Heart left ventricle (tissue), 13 donors: Measurements from ENCODE around the gene POLR2J2.
"Not testable (repeated sequence)": the region's sequence is repeated elsewhere in the genome, so short reads cannot be mapped to it uniquely, and the experiment has no call there.

Source experiments
- POLR2A ChIP-seq, 2 donors: fragments of 450-650 bp; IDR thresholded peaks; one replicate each; pipeline ENCODE4 v1.6.1; 2017; ENCODE audit warnings: antibody characterized with exemption in 2 of 2, mild to moderate bottlenecking in 2 of 2, moderate library complexity in 2 of 2
- TF ChIP-seq, protein P1 (sequence below), 12 donors: fragments of 200-600 bp; sonication (generic) in 4 of 12; IDR thresholded peaks; one replicate each; pipeline versions ENCODE4 v1.5.0 to v1.8.0; 2018 to 2022; ENCODE audit warnings: antibody characterized with exemption in 12 of 12, mild to moderate bottlenecking in 5 of 12
- donor health status: ischemic (EF 13 %, LVEDD 7.1; RV severe dilation, severe dysfunction).
- donor health status: DM: no; HTN: yes; CAD: no.
- donor health status: DM: no; HTN: no; CAD: no.
- donor health status: ischemic (EF 25% LVEDD 6.9; RV normal size, moderate dysfunction).
- donor health status: ischemic (EF 25% LVEDD 5.7; RV mildly dilated, moderate dysfunction).
- donor health status: ischemic (EF 35%, LVEDD 5.7; RV mildly dilated, moderate dysfunction).
- donor health status: nonischemic (EF 11% LVEDD 7.7; RV severe dilation, severe dysfunction).
- donor health status: DM: yes; HTN: yes; CAD: no.
- donor health status: PGD.
- donor health status: ischemic (EF 29% LVEDD 5.4; RV normal size, mild dysfunction).
- donor health status: nonischemic (EF 23%, LVEDD 6.1; RV moderate dilation, normal function).

DNA sequence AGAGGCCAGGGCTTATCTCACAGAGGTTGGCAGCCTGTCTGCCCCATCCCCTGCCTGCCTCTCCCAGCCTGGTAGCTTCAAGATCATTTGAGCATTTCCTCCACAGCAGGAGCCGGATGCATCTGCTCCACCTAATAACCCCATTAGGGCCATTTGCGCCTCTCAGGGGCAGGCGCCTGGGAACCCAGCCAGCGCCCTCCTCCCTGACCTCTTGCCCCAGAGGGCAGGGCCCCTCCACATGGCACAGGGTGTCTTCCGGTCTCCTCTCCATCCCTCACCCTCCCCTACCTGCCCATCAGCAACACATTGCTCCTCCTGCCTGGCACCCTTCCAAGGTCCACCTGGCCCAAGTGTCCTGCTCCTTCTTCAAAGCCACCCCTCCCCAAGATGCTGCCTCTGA is 36.1 kb downstream of the POLR2J2 start:
- TF ChIP-seq, protein P1, sequence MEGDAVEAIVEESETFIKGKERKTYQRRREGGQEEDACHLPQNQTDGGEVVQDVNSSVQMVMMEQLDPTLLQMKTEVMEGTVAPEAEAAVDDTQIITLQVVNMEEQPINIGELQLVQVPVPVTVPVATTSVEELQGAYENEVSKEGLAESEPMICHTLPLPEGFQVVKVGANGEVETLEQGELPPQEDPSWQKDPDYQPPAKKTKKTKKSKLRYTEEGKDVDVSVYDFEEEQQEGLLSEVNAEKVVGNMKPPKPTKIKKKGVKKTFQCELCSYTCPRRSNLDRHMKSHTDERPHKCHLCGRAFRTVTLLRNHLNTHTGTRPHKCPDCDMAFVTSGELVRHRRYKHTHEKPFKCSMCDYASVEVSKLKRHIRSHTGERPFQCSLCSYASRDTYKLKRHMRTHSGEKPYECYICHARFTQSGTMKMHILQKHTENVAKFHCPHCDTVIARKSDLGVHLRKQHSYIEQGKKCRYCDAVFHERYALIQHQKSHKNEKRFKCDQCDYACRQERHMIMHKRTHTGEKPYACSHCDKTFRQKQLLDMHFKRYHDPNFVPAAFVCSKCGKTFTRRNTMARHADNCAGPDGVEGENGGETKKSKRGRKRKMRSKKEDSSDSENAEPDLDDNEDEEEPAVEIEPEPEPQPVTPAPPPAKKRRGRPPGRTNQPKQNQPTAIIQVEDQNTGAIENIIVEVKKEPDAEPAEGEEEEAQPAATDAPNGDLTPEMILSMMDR (IDR thresholded peaks at IDR 0.05) = not testable (repeated sequence)
- TF ChIP-seq POLR2A (IDR thresholded peaks at IDR 0.05) = not testable (repeated sequence)
